ENCODE results near the gene ABCA5.

ABCA5 gene

GRCh38 chr17:69358688-69359596 lies 32.0 kb upstream of the ABCA5 start:
- H4K20me1 ChIP-seq (ENCODE audit: insufficient read depth, low read length) = no peaks in the 10 kb centered on the region
- TF ChIP-seq EZH2 (IDR thresholded peaks at IDR 0.05; ENCODE audit: borderline replicate concordance, low read depth, low read length, severe bottlenecking) (no peak), CTCF (IDR thresholded peaks at IDR 0.05; ENCODE audit: borderline replicate concordance, extremely low read depth, low read length, poor library complexity, severe bottlenecking) (peak; percentile 48)
- no peak overlapping the region for H3K27ac ChIP-seq (ENCODE audit: low read length)
- H3K9ac ChIP-seq (ENCODE audit: low read depth, low read length) = no peak overlapping the region
- H3K36me3 ChIP-seq (ENCODE audit: insufficient read depth, low read length) = no peaks in the 10 kb centered on the region
- H3K27me3 ChIP-seq (ENCODE audit: insufficient read depth, low read length, poor library complexity) = no peaks in the 10 kb centered on the region
- no peaks in the 10 kb centered on the region for H3K4me1 ChIP-seq (ENCODE audit: insufficient read depth, low read length)
- peak; percentile 12 for DNase-seq
- H3K9me3 ChIP-seq (ENCODE audit: insufficient read depth, low read length, severe bottlenecking) = no peaks in the 10 kb centered on the region
- H2AFZ ChIP-seq (ENCODE audit: low read depth, low read length) = no peak overlapping the region
- ATAC-seq (ENCODE audit: insufficient read depth, low read depth) = peak; percentile 57; the same call in 1 of the 3 replicates
- no peak overlapping the region for H3K4me3 ChIP-seq (ENCODE audit: low read depth in 1 of 2, low read length in 2 of 2)
- H3K4me2 ChIP-seq (ENCODE audit: insufficient read depth, low read length) = no peak overlapping the region
- H3K79me2 ChIP-seq (ENCODE audit: insufficient read depth, low read length) = no peaks in the 10 kb centered on the region

GRCh38 chr17:69357701-69358100 lies 30.8 kb upstream of the ABCA5 start:
- Histone ChIP-seq H3K36me3 (ENCODE audit: insufficient read depth, low read length) (no peaks in the 10 kb centered on the region), H3K9me3 (ENCODE audit: insufficient read depth, low read length, severe bottlenecking) (no peaks in the 10 kb centered on the region), H4K20me1 (ENCODE audit: insufficient read depth, low read length) (no peaks in the 10 kb centered on the region), H3K4me3 (ENCODE audit: low read depth in 1 of 2, low read length in 2 of 2) (no peak overlapping the region), H3K27me3 (ENCODE audit: insufficient read depth, low read length, poor library complexity) (no peaks in the 10 kb centered on the region), H3K79me2 (ENCODE audit: insufficient read depth, low read length) (no peaks in the 10 kb centered on the region), H3K9ac (ENCODE audit: low read depth, low read length) (no peak overlapping the region), H3K4me2 (ENCODE audit: insufficient read depth, low read length) (no peak overlapping the region), H2AFZ (ENCODE audit: low read depth, low read length) (no peak overlapping the region), H3K27ac (ENCODE audit: low read length) (no peak overlapping the region), H3K4me1 (ENCODE audit: insufficient read depth, low read length) (no peaks in the 10 kb centered on the region)
- no peak for ATAC-seq (ENCODE audit: insufficient read depth, low read depth)
- no peak for DNase-seq
- TF ChIP-seq EZH2 (IDR thresholded peaks at IDR 0.05; ENCODE audit: borderline replicate concordance, low read depth, low read length, severe bottlenecking) = no peak

GRCh38 chr17:69356625-69357024 lies 29.7 kb upstream of the ABCA5 start:
- H4K20me1 ChIP-seq (ENCODE audit: insufficient read depth, low read length) = no peaks in the 10 kb centered on the region
- H3K36me3 ChIP-seq (ENCODE audit: insufficient read depth, low read length) = no peaks in the 10 kb centered on the region
- no peak overlapping the region for H3K27ac ChIP-seq (ENCODE audit: low read length)
- no peak for ATAC-seq (ENCODE audit: insufficient read depth, low read depth)
- no peak overlapping the region for H3K4me2 ChIP-seq (ENCODE audit: insufficient read depth, low read length)
- TF ChIP-seq EZH2 (IDR thresholded peaks at IDR 0.05; ENCODE audit: borderline replicate concordance, low read depth, low read length, severe bottlenecking) (no peak), CTCF (IDR thresholded peaks at IDR 0.05; ENCODE audit: borderline replicate concordance, extremely low read depth, low read length, poor library complexity, severe bottlenecking) (no peak)
- H3K4me1 ChIP-seq (ENCODE audit: insufficient read depth, low read length) = no peaks in the 10 kb centered on the region
- no peak overlapping the region for H3K4me3 ChIP-seq (ENCODE audit: low read depth in 1 of 2, low read length in 2 of 2)
- H3K9me3 ChIP-seq (ENCODE audit: insufficient read depth, low read length, severe bottlenecking) = no peaks in the 10 kb centered on the region
- H3K79me2 ChIP-seq (ENCODE audit: insufficient read depth, low read length) = no peaks in the 10 kb centered on the region
- H3K27me3 ChIP-seq (ENCODE audit: insufficient read depth, low read length, poor library complexity) = no peaks in the 10 kb centered on the region
- no peak overlapping the region for H3K9ac ChIP-seq (ENCODE audit: low read depth, low read length)
- no peak overlapping the region for H2AFZ ChIP-seq (ENCODE audit: low read depth, low read length)
- DNase-seq = no peak

- no peaks in the 10 kb centered on the region for H4K20me1 ChIP-seq (ENCODE audit: insufficient read depth, low read length)
- no peak for TF ChIP-seq EZH2 (IDR thresholded peaks at IDR 0.05; ENCODE audit: borderline replicate concordance, low read depth, low read length, severe bottlenecking)
- no peak for TF ChIP-seq CTCF (IDR thresholded peaks at IDR 0.05; ENCODE audit: borderline replicate concordance, extremely low read depth, low read length, poor library complexity, severe bottlenecking)
- no peak for DNase-seq
- ATAC-seq (ENCODE audit: insufficient read depth, low read depth) = no peak
- no peak overlapping the region for H3K9ac ChIP-seq (ENCODE audit: low read depth, low read length)
- H3K4me3 ChIP-seq (ENCODE audit: low read depth in 1 of 2, low read length in 2 of 2) = no peak overlapping the region
- H3K27ac ChIP-seq (ENCODE audit: low read length) = no peak overlapping the region
- H3K27me3 ChIP-seq (ENCODE audit: insufficient read depth, low read length, poor library complexity) = no peaks in the 10 kb centered on the region
- no peaks in the 10 kb centered on the region for H3K4me1 ChIP-seq (ENCODE audit: insufficient read depth, low read length)
- no peak overlapping the region for H3K4me2 ChIP-seq (ENCODE audit: insufficient read depth, low read length)
- H2AFZ ChIP-seq (ENCODE audit: low read depth, low read length) = no peak overlapping the region
- no peaks in the 10 kb centered on the region for H3K36me3 ChIP-seq (ENCODE audit: insufficient read depth, low read length)
- no peaks in the 10 kb centered on the region for H3K79me2 ChIP-seq (ENCODE audit: insufficient read depth, low read length)
- no peaks in the 10 kb centered on the region for H3K9me3 ChIP-seq (ENCODE audit: insufficient read depth, low read length, severe bottlenecking)
Observed at GRCh38 chr17:69350911-69351310, 24.0 kb upstream of the ABCA5 start.
